Measurements from ENCODE around the gene MOGAT1. TPM values are rescaled to one million over a fixed set of nuclear protein-coding genes. Genes with fewer than 3 reads are reported as not detected.

MOGAT1 gene
- polyA plus RNA-seq, 1 of the 3 experiments (the other 2 are of a cell fraction), result not detected

DNA sequence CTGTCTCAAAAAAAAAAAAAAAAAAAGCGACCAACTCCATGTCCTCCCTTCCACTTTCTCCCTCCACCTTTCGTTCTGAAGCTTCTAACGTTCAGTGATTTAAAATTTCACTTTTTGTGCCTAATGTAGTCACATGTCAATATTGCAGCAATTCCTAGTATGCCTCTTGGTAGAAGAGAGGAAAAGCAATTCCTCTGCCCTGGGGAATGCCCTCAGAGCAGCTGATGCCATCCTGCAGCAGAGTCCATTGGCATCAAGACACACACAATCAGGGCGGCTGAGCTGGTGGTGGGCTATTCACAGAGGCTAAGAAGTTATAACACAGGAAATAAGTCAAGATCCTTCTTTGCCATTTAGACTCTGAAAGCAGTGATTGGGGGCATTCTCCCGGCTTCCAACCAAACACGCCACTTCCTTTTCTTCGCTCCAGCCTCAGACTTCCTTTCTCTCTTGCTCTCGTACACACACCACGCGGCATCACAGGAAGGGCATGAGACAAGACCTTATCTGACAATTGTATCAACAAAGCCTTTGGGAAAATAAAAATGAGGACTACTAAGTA, 71.9 kb downstream of the MOGAT1 start:
- Histone ChIP-seq H3K9ac (no peak overlapping the region), H3K79me2 (ENCODE audit: insufficient read depth) (no peaks in the 10 kb centered on the region), H3K4me3 (ENCODE audit: low read depth in 2 of 2, low read length in 1 of 2) (no peak overlapping the region), H4K20me1 (ENCODE audit: insufficient read depth) (no peaks in the 10 kb centered on the region), H3K4me1 (ENCODE audit: control insufficient read depth in 1 of 2, insufficient read depth in 2 of 2, low read depth in 1 of 2, low read length in 1 of 2) (no peaks in the 10 kb centered on the region; a peak in 1 of 4 replicates), H3K27ac (ENCODE audit: low read depth in 2 of 2, low read length in 1 of 2) (no peak overlapping the region), H3K4me2 (no peak overlapping the region), H2AFZ (ENCODE audit: low read depth) (no peak overlapping the region), H3K9me3 (no peaks in the 10 kb centered on the region), H3F3A (replicated peaks; ENCODE audit: insufficient read depth) (no peaks in the 10 kb centered on the region), H3K9me2 (no peaks in the 10 kb centered on the region), H3K27me3 (ENCODE audit: insufficient read depth) (no peaks in the 10 kb centered on the region), H3K36me3 (replicated peaks in 1 of 2; ENCODE audit: control insufficient read depth in 1 of 2, insufficient read depth in 2 of 2, low read length in 1 of 2) (no peaks in the 10 kb centered on the region)
- TF ChIP-seq CHD2 (IDR thresholded peaks at IDR 0.05; ENCODE audit: low read length, partially characterized antibody), result no peak
- no peak for TF ChIP-seq JUND (IDR thresholded peaks at IDR 0.05)
- POLR2A ChIA-PET, result no interaction called here
- CTCF ChIA-PET, result interaction anchor here (1.3 kb wide), 1 partner anchor 13 kb away, joined by 3 read pairs; no protein-coding TSS in a partner anchor
- WGBS (ENCODE audit: low lambda C conversion rate), result 83% methylated on average over 10 of the region's 10 CpGs
- no peak for DNase-seq

DNA sequence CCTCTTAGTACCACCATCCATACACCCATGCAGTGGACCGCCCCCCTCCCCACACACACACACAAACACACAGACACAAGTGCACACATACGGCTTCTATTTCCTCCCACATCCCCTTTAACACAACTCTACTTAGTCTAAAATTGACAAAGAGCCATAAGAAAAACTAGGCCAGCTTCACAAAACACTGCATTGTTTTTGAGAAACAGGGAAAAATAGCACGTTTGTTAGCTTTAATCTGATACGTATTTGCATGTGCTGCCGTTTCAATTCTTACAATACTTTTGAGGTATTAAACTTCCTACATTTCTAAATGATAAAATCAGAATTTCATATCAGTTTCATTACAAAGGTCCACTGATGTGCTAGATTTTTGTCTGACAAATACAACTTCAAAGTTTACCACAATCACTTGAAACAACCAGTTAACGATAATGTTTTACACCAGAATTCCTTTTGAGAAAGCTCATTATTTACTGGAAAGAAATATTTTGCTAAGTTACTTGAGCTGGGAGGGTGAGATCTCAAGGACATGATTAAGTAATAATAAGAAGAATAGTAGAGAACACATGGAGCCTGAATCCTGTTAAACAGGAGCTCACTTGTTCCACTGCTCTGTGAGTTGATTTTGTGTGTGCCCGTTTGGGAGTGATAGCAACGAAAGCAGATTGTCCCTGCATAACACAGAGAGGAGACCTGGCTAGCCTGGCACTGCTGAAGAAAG, 74.5 kb downstream of the MOGAT1 start:
- H3K4me2 ChIP-seq, result no peak overlapping the region
- ChIA-PET POLR2A (no interaction called here), CTCF (interaction anchor here (1.2 kb wide), 1 partner anchor 169 kb away, joined by 3 read pairs; no protein-coding TSS in a partner anchor)
- no peak for DNase-seq
- no peaks in the 10 kb centered on the region for H3K27me3 ChIP-seq (ENCODE audit: insufficient read depth)
- 82% methylated on average over 8 of the region's 8 CpGs for WGBS (ENCODE audit: low lambda C conversion rate)
- H3K9me3 ChIP-seq, result no peaks in the 10 kb centered on the region
- H3K9me2 ChIP-seq, result no peaks in the 10 kb centered on the region
- no peaks in the 10 kb centered on the region for H4K20me1 ChIP-seq (ENCODE audit: insufficient read depth)
- H3K27ac ChIP-seq (ENCODE audit: low read depth in 2 of 2, low read length in 1 of 2), result no peak overlapping the region; a peak in 1 of 4 replicates
- no peaks in the 10 kb centered on the region for H3F3A ChIP-seq (replicated peaks; ENCODE audit: insufficient read depth)
- no peak overlapping the region for H3K9ac ChIP-seq
- no peaks in the 10 kb centered on the region for H3K36me3 ChIP-seq (replicated peaks in 1 of 2; ENCODE audit: control insufficient read depth in 1 of 2, insufficient read depth in 2 of 2, low read length in 1 of 2)
- no peak overlapping the region for H3K4me3 ChIP-seq (ENCODE audit: low read depth in 2 of 2, low read length in 1 of 2)
- H2AFZ ChIP-seq (ENCODE audit: low read depth), result no peak overlapping the region
- no peaks in the 10 kb centered on the region for H3K79me2 ChIP-seq (ENCODE audit: insufficient read depth)
- TF ChIP-seq POLR2AphosphoS5 (IDR thresholded peaks at IDR 0.05; ENCODE audit: low read depth, low read length), result no peak
- TF ChIP-seq, protein P1, sequence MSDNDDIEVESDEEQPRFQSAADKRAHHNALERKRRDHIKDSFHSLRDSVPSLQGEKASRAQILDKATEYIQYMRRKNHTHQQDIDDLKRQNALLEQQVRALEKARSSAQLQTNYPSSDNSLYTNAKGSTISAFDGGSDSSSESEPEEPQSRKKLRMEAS (IDR thresholded peaks at IDR 0.05; ENCODE audit: low read depth), result no peak
- TF ChIP-seq, protein P2, sequence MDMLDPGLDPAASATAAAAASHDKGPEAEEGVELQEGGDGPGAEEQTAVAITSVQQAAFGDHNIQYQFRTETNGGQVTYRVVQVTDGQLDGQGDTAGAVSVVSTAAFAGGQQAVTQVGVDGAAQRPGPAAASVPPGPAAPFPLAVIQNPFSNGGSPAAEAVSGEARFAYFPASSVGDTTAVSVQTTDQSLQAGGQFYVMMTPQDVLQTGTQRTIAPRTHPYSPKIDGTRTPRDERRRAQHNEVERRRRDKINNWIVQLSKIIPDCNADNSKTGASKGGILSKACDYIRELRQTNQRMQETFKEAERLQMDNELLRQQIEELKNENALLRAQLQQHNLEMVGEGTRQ (IDR thresholded peaks at IDR 0.05; ENCODE audit: borderline replicate concordance, low read depth, low read length), result no peak
- TF ChIP-seq IRF3 (IDR thresholded peaks at IDR 0.05; ENCODE audit: low read depth, low read length), result no peak
- TF ChIP-seq ELF1 (IDR thresholded peaks at IDR 0.05), result no peak
- no peak for TF ChIP-seq RFX5 (IDR thresholded peaks at IDR 0.05; ENCODE audit: low read length)
- no peak for TF ChIP-seq CHD2 (IDR thresholded peaks at IDR 0.05; ENCODE audit: low read length, partially characterized antibody)
- no peak for TF ChIP-seq TCF12 (IDR thresholded peaks at IDR 0.05)
- TF ChIP-seq, protein P3, sequence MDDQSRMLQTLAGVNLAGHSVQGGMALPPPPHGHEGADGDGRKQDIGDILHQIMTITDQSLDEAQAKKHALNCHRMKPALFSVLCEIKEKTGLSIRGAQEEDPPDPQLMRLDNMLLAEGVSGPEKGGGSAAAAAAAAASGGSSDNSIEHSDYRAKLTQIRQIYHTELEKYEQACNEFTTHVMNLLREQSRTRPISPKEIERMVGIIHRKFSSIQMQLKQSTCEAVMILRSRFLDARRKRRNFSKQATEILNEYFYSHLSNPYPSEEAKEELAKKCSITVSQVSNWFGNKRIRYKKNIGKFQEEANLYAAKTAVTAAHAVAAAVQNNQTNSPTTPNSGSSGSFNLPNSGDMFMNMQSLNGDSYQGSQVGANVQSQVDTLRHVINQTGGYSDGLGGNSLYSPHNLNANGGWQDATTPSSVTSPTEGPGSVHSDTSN (IDR thresholded peaks at IDR 0.05), result no peak
- TF ChIP-seq JUND (IDR thresholded peaks at IDR 0.05), result no peak
- H3K4me1 ChIP-seq (ENCODE audit: control insufficient read depth in 1 of 2, insufficient read depth in 2 of 2, low read depth in 1 of 2, low read length in 1 of 2), result peaks cover 0 to 3% of the 10 kb centered on the region in 2 experiments; a peak in 1 of 4 replicates

All from SK-N-SH (cell line).